ENCODE results near the gene ZBED1. TPM values are rescaled to one million over a fixed set of nuclear protein-coding genes. Genes with fewer than 3 reads are reported as not detected.

ZBED1 gene
- total and polyA plus RNA-seq, 2 donors from 2014 or later: 20.6 to 40.7 TPM

- TF ChIP-seq, protein P1, sequence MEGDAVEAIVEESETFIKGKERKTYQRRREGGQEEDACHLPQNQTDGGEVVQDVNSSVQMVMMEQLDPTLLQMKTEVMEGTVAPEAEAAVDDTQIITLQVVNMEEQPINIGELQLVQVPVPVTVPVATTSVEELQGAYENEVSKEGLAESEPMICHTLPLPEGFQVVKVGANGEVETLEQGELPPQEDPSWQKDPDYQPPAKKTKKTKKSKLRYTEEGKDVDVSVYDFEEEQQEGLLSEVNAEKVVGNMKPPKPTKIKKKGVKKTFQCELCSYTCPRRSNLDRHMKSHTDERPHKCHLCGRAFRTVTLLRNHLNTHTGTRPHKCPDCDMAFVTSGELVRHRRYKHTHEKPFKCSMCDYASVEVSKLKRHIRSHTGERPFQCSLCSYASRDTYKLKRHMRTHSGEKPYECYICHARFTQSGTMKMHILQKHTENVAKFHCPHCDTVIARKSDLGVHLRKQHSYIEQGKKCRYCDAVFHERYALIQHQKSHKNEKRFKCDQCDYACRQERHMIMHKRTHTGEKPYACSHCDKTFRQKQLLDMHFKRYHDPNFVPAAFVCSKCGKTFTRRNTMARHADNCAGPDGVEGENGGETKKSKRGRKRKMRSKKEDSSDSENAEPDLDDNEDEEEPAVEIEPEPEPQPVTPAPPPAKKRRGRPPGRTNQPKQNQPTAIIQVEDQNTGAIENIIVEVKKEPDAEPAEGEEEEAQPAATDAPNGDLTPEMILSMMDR (IDR thresholded peaks at IDR 0.05; ENCODE audit: borderline replicate concordance, extremely low read depth, insufficient read depth): no peak
- no peak for DNase-seq
- H3K27me3 ChIP-seq (ENCODE audit: control insufficient read depth, insufficient read depth, low read length): no peaks in the 10 kb centered on the region
- H3K4me1 ChIP-seq (ENCODE audit: control insufficient read depth in 2 of 3, insufficient read depth in 2 of 3, low read depth in 1 of 3, low read length in 3 of 3): peaks cover 0 to 6% (median 0%) of the 10 kb centered on the region in 3 donors
- intact Hi-C loops (cut with DNase I): no loop called here
- no peak overlapping the region for H3K4me3 ChIP-seq (ENCODE audit: low read length in 3 of 3)
- H3K9me3 ChIP-seq (ENCODE audit: control insufficient read depth in 2 of 3, insufficient read depth in 1 of 3, low read length in 3 of 3): no peaks in the 10 kb centered on the region
- no peaks in the 10 kb centered on the region for H3K36me3 ChIP-seq (ENCODE audit: control insufficient read depth in 2 of 3, insufficient read depth in 3 of 3, low read length in 3 of 3)
- no peak for FAIRE-seq
- no peak overlapping the region for H3K9ac ChIP-seq (ENCODE audit: low read length in 3 of 3)
- H3K27ac ChIP-seq (ENCODE audit: low read depth in 2 of 2, low read length in 2 of 2): no peak overlapping the region
Observed at GRCh38 chrX:2511326-2511725, 10.6 kb upstream of the ZBED1 start.

- peaks cover 0 to 6% (median 0%) of the 10 kb centered on the region in 3 donors for H3K4me1 ChIP-seq (ENCODE audit: control insufficient read depth in 2 of 3, insufficient read depth in 2 of 3, low read depth in 1 of 3, low read length in 3 of 3)
- H3K4me3 ChIP-seq (ENCODE audit: low read length in 3 of 3): no peak overlapping the region
- H3K9me3 ChIP-seq (ENCODE audit: control insufficient read depth in 2 of 3, insufficient read depth in 1 of 3, low read length in 3 of 3): no peaks in the 10 kb centered on the region
- no peaks in the 10 kb centered on the region for H3K36me3 ChIP-seq (ENCODE audit: control insufficient read depth in 2 of 3, insufficient read depth in 3 of 3, low read length in 3 of 3)
- no peak for DNase-seq
- TF ChIP-seq, protein P1 (IDR thresholded peaks at IDR 0.05; ENCODE audit: borderline replicate concordance, extremely low read depth, insufficient read depth): no peak
- no peaks in the 10 kb centered on the region for H3K27me3 ChIP-seq (ENCODE audit: control insufficient read depth, insufficient read depth, low read length)
- no peak for FAIRE-seq
- intact Hi-C loops (cut with DNase I): no loop called here
- no peak overlapping the region for H3K27ac ChIP-seq (ENCODE audit: low read depth in 2 of 2, low read length in 2 of 2)
- no peak overlapping the region for H3K9ac ChIP-seq (ENCODE audit: low read length in 3 of 3)
Observed at GRCh38 chrX:2508648-2509335, 8.0 kb upstream of the ZBED1 start.

DNA sequence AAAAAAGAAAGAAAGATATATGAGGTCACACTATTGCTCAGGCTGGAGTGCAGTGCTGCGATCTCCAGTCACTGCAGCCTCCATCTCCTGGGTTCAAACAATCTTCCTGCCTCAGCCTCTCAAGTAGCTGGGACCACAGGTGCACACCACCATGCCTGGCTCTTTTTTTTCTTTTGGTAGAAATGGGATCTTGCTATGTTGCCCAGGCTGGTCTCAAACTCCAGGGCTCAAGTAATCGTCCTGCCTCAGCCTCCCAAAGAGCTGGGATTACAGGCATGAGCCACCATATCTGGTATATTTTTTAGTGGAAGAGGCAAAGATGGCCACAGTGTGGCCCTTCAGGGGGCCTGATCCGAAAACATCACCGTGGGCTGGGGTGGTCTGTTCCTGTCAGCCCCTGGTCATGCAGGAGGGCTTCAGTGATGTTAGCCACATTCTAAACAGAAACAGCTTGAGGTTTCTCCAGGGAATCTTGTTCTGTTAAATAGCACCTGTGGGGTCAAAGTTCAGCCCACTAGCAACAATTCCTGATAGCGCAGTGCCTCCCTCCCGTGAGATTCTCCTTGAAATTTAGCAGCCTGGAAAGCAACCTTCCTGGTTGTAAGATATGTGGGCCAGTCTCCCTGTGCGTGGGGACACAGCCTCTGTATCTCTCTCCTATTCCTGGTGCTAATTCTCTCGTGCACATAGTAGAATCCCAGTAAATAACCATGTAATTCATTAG is 7.3 kb upstream of the ZBED1 start:
- Histone ChIP-seq H3K4me3 (ENCODE audit: low read length in 3 of 3) (no peak overlapping the region), H3K27me3 (ENCODE audit: control insufficient read depth, insufficient read depth, low read length) (no peaks in the 10 kb centered on the region), H3K9ac (ENCODE audit: low read length in 3 of 3) (no peak overlapping the region), H3K9me3 (ENCODE audit: control insufficient read depth in 2 of 3, insufficient read depth in 1 of 3, low read length in 3 of 3) (no peaks in the 10 kb centered on the region), H3K4me1 (ENCODE audit: control insufficient read depth in 2 of 3, insufficient read depth in 2 of 3, low read depth in 1 of 3, low read length in 3 of 3) (peaks cover 0 to 3% (median 0%) of the 10 kb centered on the region in 3 donors), H3K27ac (ENCODE audit: low read depth in 2 of 2, low read length in 2 of 2) (no peak overlapping the region), H3K36me3 (ENCODE audit: control insufficient read depth in 2 of 3, insufficient read depth in 3 of 3, low read length in 3 of 3) (no peaks in the 10 kb centered on the region)
- intact Hi-C loops (cut with DNase I): no loop called here
- TF ChIP-seq, protein P1 (IDR thresholded peaks at IDR 0.05; ENCODE audit: borderline replicate concordance, extremely low read depth, insufficient read depth): no peak
- DNase-seq: peak in 2 of 5 donors; percentile 24 to 49
- FAIRE-seq: no peak
